ENCODE results near the gene TMEM222.
"Not testable (repeated sequence)": the region's sequence is repeated elsewhere in the genome, so short reads cannot be mapped to it uniquely, and the experiment has no call there.

The TMEM222 gene, protein sequence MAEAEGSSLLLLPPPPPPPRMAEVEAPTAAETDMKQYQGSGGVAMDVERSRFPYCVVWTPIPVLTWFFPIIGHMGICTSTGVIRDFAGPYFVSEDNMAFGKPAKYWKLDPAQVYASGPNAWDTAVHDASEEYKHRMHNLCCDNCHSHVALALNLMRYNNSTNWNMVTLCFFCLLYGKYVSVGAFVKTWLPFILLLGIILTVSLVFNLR

DNA sequence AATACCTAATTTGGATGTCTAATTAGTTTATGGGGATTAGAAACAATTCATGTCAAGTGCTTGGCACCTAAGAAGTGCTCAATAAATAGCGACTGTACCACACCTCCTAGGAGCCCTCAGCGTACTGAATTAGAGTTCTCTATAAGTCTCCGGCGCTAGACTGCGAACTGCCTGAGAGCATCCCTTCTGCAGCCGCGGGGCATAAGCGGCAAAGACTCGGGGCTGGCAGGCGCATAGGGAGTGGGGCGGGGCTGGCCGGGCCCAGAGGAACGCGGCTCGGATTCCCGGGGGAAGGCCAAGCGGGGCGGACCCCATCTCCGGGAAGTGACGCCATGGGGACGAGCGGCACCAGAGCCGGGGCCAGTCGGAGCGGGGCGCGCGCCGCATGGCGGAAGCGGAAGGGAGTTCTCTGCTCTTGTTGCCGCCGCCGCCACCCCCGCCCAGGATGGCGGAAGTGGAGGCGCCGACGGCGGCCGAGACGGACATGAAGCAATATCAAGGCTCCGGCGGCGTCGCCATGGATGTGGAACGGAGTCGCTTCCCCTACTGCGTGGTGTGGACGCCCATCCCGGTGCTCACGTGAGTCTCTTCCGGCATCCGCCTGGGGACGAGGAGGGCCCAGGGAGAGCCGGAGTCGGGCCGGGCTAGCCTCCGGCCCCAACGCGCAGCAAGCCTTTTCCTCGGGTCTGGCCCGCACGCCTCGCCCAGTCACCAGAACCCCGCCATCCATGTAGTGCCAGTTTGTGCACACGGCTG lies at the start of gene TMEM222:
TSS of gene TMEM222 (plus strand) at position 351 of the 756 bp plus-strand sequence. CDS start at position 386, 35 bp downstream.
- Mint-ChIP-seq H3K27ac (peak within 1 kb of the TSS; percentile 98), H3K9me3 (no peaks in the 10 kb centered on the region), H3K27me3 (peaks cover 0 to 4% of the 10 kb centered on the region in 2 donors), H3K36me3 (peaks cover 10 to 23% of the 10 kb centered on the region in 2 donors), H3K4me1 (peaks cover 21 to 39% of the 10 kb centered on the region in 2 donors), H3K4me3 (peak within 1 kb of the TSS; percentile 95 to 98)
- ATAC-seq (replicated peaks) (peak; percentile 95 to 97), DNase-seq (peak; percentile 98)

DNA sequence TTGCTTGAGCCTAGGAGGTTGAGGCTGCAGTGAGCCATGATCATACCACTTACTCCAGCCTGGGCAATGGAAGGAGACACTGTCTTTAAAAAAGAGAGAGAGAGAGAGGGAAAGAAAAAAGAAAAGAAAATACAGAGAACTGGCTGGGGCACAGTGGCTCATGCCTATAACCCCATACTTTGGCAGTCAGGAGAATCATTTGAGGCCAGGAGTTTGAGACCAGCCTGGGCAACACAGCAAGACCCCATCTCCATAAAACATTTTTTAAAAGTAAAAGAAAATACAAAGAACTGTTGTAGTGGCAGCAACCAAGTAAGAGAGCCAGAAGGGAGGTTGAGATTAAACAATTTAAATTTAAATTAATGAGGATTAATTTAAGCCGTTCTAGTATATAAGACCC lies 47.8 kb upstream of the TMEM222 start:
- no peak for ATAC-seq (replicated peaks)
- Mint-ChIP-seq H3K9me3 (peaks cover 0 to 4% of the 10 kb centered on the region in 2 donors), H3K4me3 (no peak overlapping the region), H3K27ac (no peak overlapping the region), H3K36me3 (peaks cover 21 to 32% of the 10 kb centered on the region in 2 donors), H3K4me1 (peaks cover 4 to 35% of the 10 kb centered on the region in 2 donors), H3K27me3 (no peaks in the 10 kb centered on the region)
- DNase-seq = no peak

DNA sequence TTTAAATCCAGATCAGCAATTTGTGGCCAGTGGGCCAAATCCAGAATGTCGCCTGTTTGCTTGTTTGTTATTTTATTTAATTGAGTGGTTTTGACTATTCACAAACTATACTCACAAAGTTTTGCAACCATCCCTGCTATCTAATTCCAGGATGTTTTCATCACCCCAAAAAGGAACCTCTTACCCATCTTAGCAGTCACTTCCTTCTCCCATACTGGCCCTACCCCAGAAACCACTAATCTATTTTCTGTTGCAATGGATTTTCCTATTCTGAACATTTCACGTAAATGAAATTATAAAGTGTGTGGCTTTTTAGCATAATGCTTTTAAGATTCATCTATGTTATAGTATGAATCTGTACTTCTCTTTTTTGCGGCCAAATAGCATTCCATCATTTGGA lies 46.3 kb upstream of the TMEM222 start:
- H3K9me3 Mint-ChIP-seq = peaks cover 0 to 4% of the 10 kb centered on the region in 2 donors
- H3K27ac Mint-ChIP-seq = no peak overlapping the region
- no peak overlapping the region for H3K4me3 Mint-ChIP-seq

DNA sequence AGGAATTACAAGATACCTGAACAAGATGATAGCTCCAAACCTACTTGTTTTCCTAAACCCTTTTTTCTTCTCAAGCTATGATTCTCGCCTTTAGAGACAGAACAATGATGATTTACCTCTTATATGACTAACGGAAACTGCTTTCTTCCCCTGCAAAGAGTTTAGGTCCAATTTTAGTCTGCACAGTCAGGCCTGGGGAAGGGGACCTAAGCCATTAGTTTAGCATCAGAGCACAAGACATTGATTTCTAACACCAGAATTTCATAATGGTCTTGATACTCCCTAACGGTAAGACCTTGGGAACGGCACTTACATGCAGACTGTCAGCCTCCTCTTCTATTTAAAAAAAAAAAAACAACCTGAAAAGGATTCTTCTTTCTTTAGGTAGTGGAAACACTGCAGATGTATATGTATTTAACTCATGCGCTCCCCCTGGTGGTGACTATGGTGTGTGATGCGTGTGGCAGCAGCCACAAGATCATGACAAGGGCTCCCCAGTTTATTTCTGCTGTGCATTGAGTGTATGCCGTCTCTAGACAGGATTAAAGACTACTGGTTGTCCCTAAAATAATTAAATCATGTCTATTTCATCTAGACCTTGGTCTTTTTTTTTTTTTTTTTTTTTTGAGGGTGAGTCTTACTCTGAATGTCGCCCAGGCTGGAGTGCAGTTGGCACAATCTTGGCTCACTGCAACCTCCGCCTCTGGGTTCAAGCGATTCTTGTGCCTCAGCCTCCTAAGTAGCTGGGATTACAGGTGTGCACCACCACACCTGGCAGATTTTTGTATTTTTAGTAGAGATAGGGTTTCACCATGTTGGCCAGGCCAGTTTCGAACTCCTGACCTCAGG lies 37.3 kb upstream of the TMEM222 start:
- DNase-seq (peak; percentile 70), ATAC-seq (replicated peaks) (peak; percentile 95 to 97)
- no peak overlapping the region for H3K4me3 Mint-ChIP-seq
- peaks cover 6 to 22% of the 10 kb centered on the region in 2 donors for H3K4me1 Mint-ChIP-seq
- no peaks in the 10 kb centered on the region for H3K27me3 Mint-ChIP-seq
- no peaks in the 10 kb centered on the region for H3K9me3 Mint-ChIP-seq
- peaks cover 11 to 15% of the 10 kb centered on the region in 2 donors for H3K36me3 Mint-ChIP-seq
- H3K27ac Mint-ChIP-seq = no peak overlapping the region

More for the DNA sequence above, 46.3 kb upstream of the TMEM222 start:
- DNase-seq (no peak), ATAC-seq (replicated peaks) (no peak)
- Mint-ChIP-seq H3K27me3 (no peaks in the 10 kb centered on the region), H3K4me1 (peaks cover 4 to 35% of the 10 kb centered on the region in 2 donors), H3K36me3 (peaks cover 18 to 30% of the 10 kb centered on the region in 2 donors)

- H3K36me3 Mint-ChIP-seq = peaks cover 15 to 19% of the 10 kb centered on the region in 2 donors
- peaks cover 6 to 22% of the 10 kb centered on the region in 2 donors for H3K4me1 Mint-ChIP-seq
- no peak overlapping the region for H3K4me3 Mint-ChIP-seq
- H3K27me3 Mint-ChIP-seq = no peaks in the 10 kb centered on the region
- H3K9me3 Mint-ChIP-seq = no peaks in the 10 kb centered on the region
- ATAC-seq (replicated peaks) (no peak), DNase-seq (no peak)
- no peak overlapping the region for H3K27ac Mint-ChIP-seq
Measured at GRCh38 chr1:27285274-27285660, 36.7 kb upstream of the TMEM222 start.

DNA sequence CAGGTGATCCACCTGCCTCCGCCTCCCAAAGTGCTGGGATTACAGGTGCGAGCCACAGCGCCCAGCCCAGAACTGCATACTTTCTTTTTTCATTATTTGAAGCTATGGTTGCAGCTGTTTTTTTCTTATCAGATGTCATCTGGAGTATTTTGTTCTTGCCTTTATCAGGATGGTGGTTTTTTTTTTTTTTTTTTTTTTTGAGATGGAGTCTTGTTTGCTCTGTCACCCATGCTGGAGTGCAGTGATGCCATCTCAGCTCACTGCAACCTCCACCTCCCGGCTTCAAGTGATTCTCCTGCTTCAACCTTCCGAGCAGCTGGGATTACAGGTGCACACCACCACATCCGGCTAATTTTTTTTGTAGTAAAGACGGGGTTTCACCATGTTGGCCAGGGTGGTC lies 36.1 kb upstream of the TMEM222 start:
- Mint-ChIP-seq H3K4me1 (peaks cover 6 to 22% of the 10 kb centered on the region in 2 donors), H3K36me3 (peaks cover 20 to 25% of the 10 kb centered on the region in 2 donors)
- H3K9me3 Mint-ChIP-seq; ATAC-seq (replicated peaks); H3K4me3 Mint-ChIP-seq; H3K27me3 Mint-ChIP-seq; H3K27ac Mint-ChIP-seq; DNase-seq: not testable (repeated sequence)

GRCh38 chr1:27289125-27289524 lies 32.8 kb upstream of the TMEM222 start:
- H3K36me3 Mint-ChIP-seq = peaks cover 27 to 35% of the 10 kb centered on the region in 2 donors
- H3K4me3 Mint-ChIP-seq; ATAC-seq (replicated peaks); H3K27ac Mint-ChIP-seq; H3K4me1 Mint-ChIP-seq; H3K9me3 Mint-ChIP-seq; H3K27me3 Mint-ChIP-seq; DNase-seq: not testable (repeated sequence)

GRCh38 chr1:27290581-27290980 lies 31.4 kb upstream of the TMEM222 start:
- no peaks in the 10 kb centered on the region for H3K4me1 Mint-ChIP-seq
- DNase-seq (no peak), ATAC-seq (replicated peaks) (no peak)
- no peaks in the 10 kb centered on the region for H3K9me3 Mint-ChIP-seq
- peaks cover 27 to 45% of the 10 kb centered on the region in 2 donors for H3K36me3 Mint-ChIP-seq
- no peak overlapping the region for H3K4me3 Mint-ChIP-seq
- no peak overlapping the region for H3K27ac Mint-ChIP-seq
- no peaks in the 10 kb centered on the region for H3K27me3 Mint-ChIP-seq

- H3K4me3 Mint-ChIP-seq = no peak overlapping the region
Measured at GRCh38 chr1:27292106-27292505, 29.9 kb upstream of the TMEM222 start.

DNA sequence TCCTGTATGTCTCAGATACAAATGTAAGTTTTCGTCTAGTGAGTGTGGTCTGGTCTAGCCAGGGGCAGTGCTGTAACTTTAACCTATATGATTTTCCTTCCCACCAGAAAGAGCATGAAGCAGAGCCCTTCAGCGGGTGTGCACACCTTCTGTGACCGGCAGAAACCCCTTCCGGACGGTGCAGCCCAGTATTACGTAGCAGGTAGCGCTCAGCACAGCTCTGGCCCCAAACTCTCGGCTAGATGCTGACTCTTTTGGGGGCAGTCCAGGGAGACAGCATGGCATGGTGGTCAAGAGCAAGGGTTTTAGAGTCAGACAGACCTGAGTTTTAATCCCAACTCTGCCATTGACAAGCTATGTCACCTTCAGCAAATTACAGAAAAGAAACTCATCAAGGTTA lies 28.0 kb upstream of the TMEM222 start:
- Mint-ChIP-seq H3K4me3 (no peak overlapping the region), H3K27me3 (no peaks in the 10 kb centered on the region), H3K36me3 (peaks cover 20 to 49% of the 10 kb centered on the region in 2 donors), H3K27ac (no peak overlapping the region), H3K4me1 (no peaks in the 10 kb centered on the region), H3K9me3 (no peaks in the 10 kb centered on the region)
- ATAC-seq (replicated peaks) (no peak), DNase-seq (no peak)

More at GRCh38 chr1:27292106-27292505, 29.9 kb upstream of the TMEM222 start:
- Mint-ChIP-seq H3K36me3 (peaks cover 27 to 51% of the 10 kb centered on the region in 2 donors), H3K4me1 (no peaks in the 10 kb centered on the region), H3K27ac (peak overlapping the region; percentile 57), H3K9me3 (no peaks in the 10 kb centered on the region), H3K27me3 (no peaks in the 10 kb centered on the region)
- ATAC-seq (replicated peaks) (no peak), DNase-seq (no peak)

GRCh38 chr1:27296773-27297291 lies 25.1 kb upstream of the TMEM222 start:
- ATAC-seq (replicated peaks) (peak; percentile 65 to 67), DNase-seq (peak; percentile 23)
- Mint-ChIP-seq H3K4me3 (no peak overlapping the region), H3K9me3 (no peaks in the 10 kb centered on the region), H3K27me3 (no peaks in the 10 kb centered on the region), H3K36me3 (peaks cover 10 to 56% of the 10 kb centered on the region in 2 donors), H3K27ac (no peak overlapping the region), H3K4me1 (peaks cover 6 to 10% of the 10 kb centered on the region in 2 donors)

- H3K9me3 Mint-ChIP-seq = no peaks in the 10 kb centered on the region
Measured at GRCh38 chr1:27297903-27298302, 24.1 kb upstream of the TMEM222 start.

DNA sequence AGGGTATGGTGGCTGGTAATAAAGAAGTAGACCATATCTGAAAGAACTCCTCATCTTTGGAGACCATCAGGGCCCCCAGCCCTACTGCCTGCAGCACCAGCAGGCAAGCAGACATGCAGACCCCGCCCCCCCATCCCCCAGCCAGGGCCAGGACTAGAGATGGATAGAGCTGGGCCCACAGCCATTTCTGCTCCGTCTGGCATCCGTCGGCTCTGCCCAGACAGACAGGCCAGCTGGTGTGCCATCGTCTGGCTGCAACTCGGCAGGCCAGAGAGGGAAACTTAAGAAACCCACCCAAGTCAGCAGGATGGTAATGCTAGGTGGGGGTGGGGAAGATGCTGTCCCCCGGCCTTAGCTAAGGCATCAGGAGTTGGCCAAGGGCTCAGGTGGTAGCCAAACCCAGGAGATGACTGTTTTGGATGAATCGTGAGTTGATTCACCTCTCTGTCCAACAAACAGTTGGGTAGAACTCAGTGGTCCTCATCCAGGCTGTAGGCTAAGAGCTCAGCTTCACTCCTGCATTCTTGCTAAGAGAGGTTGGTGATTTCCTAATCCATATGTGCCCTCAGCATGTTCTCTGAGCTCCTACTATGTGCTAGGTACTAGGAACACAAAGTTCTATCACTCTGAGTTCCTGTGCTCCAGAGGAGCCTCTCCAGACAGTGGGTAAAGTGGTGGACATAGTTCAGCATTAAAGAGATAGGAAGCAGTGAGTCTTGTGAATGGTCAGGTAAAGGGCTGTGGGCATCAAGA lies 23.2 kb upstream of the TMEM222 start:
- no peak overlapping the region for H3K27ac Mint-ChIP-seq
- ATAC-seq (replicated peaks) (no peak), DNase-seq (no peak)
- peaks cover 6 to 10% of the 10 kb centered on the region in 2 donors for H3K4me1 Mint-ChIP-seq
- H3K36me3 Mint-ChIP-seq = peaks cover 5 to 55% of the 10 kb centered on the region in 2 donors
- no peak overlapping the region for H3K4me3 Mint-ChIP-seq
- H3K9me3 Mint-ChIP-seq = no peaks in the 10 kb centered on the region
- no peaks in the 10 kb centered on the region for H3K27me3 Mint-ChIP-seq

More at GRCh38 chr1:27297903-27298302, 24.1 kb upstream of the TMEM222 start:
- H3K27me3 Mint-ChIP-seq = no peaks in the 10 kb centered on the region
- no peak overlapping the region for H3K4me3 Mint-ChIP-seq
- no peak for DNase-seq
- H3K27ac Mint-ChIP-seq = peak overlapping the region; percentile 31
- H3K4me1 Mint-ChIP-seq = peaks cover 6 to 10% of the 10 kb centered on the region in 2 donors
- ATAC-seq (replicated peaks) = no peak
- peaks cover 5 to 56% of the 10 kb centered on the region in 2 donors for H3K36me3 Mint-ChIP-seq

Measured in stimulated activated naive B cell treated with anti-CD40 and anti-IgM and Interleukin-4, amounts not matched to agents 10 μg/mL and 1 μg/mL and 100 μg/mL, for 72 hours (primary cell).